LoVo (cell line): ENCODE results near the gene PELI1.

Source experiments
- DNase-seq: peaks from one replicate; pipeline ENCODE4 v3.0.0-alpha.2; 2016; ENCODE audit warnings: low spot score

PELI1 gene, protein sequence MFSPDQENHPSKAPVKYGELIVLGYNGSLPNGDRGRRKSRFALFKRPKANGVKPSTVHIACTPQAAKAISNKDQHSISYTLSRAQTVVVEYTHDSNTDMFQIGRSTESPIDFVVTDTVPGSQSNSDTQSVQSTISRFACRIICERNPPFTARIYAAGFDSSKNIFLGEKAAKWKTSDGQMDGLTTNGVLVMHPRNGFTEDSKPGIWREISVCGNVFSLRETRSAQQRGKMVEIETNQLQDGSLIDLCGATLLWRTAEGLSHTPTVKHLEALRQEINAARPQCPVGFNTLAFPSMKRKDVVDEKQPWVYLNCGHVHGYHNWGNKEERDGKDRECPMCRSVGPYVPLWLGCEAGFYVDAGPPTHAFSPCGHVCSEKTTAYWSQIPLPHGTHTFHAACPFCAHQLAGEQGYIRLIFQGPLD

DNA sequence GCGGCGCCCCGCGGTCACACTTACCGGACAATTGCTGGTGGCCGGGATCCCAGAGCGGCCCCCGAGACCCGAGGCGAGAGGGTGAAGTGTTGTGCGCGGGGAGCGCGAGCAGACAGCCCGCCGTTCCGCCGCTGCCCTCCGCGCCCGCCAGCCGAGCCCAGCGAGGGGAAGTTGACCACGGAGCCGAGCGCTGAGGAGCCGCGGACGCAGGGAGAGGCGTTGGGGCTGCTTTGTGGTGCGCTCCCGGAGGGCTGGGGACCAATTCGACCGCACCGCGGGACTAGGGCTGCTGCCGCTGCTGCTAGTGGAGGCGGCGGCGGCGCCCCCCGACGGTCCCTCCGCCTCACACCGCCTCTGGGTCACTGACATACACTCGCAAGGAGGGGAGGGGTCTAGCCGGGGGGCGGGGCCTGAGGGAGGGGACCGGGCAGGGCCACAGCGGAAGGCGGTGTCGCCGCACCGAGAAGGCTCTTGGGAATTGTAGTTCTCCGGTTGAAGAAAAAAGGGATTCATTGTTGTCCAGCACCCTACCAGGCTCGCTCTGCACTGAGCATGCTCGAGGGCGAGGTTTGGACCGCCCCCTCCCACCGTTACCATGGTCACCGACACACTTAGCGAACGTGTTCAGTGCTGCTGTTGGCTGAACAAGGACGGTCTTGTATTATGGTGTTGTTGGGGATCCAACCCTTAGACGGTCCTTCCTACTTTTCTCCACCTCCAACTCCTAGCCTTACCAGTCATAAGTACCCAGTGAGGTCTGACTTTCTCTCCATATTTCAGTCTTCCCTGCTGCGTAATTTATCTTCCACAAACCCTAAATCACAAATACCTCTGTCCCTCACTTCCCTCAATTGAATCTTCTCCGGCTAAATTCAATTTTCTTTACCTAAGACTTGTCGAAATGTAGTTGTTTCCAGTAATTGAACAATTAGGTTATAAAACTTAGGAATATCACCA, at the start of gene PELI1:
Gene PELI1, minus strand, starts transcription at position 364 of the 957 bp plus-strand sequence. CDS start 36,110 bp downstream, outside the sequence.
- peak; percentile 93 for DNase-seq

DNA sequence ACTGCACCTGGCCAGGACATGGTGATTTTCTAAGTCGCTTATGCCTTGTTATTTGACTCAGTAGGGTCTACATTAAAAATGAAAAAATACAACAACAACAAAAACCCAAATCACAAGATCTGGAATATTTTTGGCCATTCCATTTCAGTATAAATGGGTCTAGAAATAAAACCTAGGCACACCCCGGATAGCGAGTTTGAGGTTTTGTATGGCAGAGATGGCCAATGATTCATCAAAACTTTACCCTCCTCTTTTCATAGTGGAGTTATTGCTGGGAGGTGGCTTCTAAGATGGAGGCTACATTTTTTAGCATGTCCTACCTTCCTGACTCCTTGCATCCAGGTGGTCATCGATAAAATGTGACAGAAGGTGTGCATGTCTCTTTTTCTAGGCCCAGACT, 49.3 kb upstream of the PELI1 start:
- DNase-seq, result no peak

DNA sequence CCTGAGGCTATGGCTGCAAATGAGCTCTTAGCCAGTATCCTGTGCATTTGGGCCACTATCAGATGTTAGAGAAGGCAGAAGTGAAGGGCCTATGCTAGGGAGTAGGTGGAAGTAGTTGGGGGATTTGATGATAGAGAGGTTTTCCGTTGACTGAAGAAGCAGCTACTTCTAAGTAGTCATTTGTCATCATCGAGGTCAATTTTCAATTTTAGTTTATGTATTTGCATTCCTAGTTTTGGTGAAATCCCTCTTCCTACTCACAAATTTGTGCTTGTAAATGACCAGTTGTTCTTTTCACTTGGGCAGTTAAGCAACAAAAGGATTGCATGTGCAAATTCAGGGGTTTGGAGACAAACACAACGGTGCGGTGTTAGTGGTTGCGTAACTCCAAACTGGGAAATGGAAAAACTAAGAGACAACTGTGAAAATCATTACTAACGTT, 48.5 kb upstream of the PELI1 start:
- no peak for DNase-seq

DNA sequence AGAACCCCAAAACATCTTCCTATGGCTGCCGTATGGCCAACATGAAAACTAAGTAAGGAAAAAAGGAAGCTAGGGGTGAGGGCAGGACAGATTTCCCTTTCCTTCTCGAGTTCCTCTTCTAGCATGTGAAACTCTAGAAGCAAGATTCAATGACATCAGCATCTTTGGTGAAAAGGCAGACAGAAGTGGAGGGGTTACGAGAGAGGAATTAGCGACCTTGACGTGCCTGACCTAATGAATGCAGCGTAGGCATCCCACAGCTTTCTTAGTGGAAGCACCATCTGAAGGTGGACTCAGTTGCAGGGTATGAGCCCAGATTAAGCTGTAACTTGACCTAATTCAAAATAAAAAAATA, 47.9 kb upstream of the PELI1 start:
- no peak for DNase-seq

DNA sequence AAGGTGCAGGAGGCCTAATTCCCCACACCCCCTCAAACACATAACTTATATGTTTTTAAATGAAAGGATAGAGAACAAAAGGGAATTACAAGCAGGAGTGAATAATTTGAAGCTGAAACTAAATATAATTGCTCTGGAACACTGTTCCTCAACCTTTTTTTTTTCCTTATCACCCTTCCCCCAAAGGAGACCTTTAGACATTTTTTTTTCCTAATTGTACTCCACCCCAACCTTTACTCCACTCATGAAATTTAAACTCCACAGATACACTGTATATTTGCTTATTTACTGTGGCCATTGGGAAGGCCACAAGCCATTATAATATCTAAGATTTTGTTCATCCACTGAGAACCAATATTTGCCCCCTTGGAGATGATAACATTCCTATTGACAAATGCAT, 45.4 kb upstream of the PELI1 start:
- DNase-seq, result no peak

DNA sequence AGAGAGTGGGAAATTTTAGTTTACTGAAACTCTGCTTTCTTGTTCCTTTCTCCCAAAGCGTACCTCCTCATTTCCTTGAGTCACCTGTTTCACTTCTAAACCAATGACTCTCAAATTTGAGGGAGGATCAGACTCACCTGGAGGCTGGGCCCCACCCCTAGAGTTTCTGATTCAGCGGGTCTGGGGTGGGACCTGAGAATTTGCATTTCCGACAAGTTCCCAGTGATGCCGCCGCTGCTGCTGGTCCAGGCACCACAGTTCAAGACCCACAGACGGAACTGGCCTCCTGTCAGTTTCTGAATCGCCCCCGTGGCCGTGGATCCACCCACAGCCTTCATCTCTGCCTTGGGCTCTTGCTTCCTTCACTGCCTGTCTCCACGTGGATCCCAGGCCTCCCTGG, 44.9 kb upstream of the PELI1 start:
- no peak for DNase-seq

DNA sequence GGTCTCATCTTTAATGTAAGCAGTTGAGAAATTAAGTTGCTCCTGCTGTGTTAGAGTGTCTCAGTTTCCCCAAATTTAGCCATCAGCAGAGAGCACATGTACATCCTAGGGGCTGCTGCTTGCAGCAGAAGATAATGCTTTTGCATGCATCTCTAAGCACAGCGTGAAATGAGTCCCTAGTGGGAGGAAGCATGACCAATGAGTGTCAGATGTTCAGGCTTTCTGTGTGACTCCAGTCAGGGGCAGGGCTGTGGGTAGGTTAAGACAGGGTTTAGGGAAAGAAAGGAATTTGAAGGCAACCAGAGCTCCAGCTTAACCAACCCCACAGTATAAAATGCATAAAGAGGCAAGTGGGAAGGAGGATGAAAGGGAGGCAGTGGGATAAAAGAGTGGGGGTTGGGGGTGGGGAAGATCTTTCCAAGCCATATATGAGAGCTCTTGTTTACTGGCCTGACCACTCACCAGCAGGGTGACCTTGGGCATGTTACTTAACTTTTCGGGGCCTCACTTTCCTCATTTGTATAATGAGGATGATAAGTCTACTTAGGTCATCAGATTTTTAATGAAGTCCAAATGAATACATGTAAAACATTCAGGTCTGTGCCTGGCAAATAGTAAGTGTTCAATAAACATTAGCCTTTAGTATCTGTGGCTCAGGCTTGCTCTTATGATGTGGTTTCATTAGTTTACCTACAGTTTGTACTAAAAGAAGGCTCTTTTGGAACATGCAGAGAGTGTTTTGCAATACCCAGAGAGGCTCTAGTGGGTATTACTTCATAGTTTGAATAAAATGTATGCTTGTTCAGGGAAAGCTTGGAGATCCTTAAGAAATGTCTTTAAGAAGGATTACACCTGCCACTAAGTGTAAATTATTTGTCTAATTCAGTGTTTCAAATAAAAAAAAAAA, 42.7 kb upstream of the PELI1 start:
- DNase-seq, result no peak

DNA sequence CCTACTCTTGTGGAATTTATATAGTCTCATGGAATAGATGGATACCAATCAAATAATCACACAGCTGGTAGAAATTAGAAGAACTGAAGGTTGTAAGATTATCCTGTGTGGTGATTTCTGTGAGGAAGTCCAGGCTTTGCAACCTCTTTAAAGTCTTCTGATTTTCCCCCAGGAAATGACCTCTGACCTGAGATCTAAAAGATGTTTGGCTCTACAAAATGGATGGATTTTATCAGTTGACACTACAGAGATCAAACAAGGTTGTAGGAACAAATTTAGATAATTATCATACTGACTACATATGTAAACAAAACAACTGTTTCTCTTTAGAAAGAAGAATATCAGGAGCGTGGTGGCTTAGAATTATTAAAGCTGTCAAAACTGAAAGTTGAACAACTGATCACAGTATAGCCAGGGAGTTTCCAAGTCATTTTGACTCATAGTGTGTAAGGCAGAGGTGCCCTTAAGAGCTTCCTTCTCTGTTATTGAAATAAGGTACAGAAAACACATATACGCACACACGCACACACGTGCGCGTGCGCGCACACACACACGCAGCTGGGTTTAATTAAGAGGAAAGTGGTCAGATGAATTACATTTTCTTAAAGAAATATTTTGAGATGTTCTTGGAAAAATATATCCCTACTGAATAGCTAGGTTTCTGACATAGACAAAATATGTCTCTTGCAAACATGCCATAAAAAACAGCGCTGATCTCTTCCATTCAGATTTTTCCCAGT, 35.5 kb upstream of the PELI1 start:
- no peak for DNase-seq

DNA sequence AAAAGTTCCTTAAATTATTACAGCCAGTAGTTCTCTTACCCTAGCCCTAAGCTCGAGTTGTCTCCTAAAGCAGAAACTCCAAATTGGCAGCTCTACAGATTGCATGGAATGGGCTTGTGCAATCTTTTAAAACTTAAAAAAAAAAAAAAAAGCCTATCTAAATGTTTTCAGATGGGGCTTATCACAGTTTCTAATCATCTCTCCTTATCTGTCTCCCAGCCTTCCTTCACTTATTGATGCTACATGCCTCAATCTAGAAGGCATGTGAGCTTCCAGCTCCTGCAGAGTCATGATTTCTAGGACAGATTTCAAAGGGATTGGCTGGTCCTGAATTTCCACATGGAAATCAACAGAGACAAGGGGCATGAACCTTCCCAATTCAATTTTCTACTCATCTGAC, 33.1 kb upstream of the PELI1 start:
- DNase-seq, result no peak

DNA sequence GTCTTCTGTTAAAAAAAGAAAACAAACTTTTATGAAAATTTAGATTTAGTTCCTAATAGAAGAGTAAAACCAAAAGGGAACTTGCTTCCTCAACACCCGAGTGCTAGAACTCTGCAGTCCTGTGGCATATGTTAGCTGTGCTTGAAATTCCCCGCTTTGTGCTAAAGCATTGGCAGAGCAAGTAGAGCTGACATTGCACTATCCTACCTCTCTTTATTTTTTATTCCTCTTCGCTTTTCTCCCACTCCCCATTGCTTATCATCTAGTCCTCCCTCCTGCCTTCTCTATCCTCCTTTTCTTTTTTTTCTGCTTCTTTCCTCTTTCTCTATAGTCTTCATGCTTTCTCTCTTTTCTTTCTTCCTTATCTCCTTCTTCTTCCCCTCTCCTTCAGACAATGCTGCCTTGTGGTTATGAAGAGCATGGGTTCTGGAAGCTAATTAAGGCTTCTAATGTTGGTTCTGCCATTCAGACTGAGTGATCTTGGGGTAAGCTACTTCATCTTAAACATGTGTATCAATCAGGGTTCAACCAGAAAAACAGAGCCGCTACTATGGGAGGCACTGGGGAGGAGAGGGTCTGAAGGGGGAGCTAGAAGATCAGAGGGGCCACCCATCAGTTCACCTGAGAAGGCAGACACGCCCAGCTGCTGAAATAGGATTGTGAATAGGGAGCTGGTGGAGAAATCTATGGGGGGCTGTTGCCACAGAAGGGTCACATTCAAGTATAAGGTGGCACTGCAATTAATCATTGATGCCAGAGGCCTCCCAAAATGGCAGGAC, 31.4 kb upstream of the PELI1 start:
- no peak for DNase-seq

DNA sequence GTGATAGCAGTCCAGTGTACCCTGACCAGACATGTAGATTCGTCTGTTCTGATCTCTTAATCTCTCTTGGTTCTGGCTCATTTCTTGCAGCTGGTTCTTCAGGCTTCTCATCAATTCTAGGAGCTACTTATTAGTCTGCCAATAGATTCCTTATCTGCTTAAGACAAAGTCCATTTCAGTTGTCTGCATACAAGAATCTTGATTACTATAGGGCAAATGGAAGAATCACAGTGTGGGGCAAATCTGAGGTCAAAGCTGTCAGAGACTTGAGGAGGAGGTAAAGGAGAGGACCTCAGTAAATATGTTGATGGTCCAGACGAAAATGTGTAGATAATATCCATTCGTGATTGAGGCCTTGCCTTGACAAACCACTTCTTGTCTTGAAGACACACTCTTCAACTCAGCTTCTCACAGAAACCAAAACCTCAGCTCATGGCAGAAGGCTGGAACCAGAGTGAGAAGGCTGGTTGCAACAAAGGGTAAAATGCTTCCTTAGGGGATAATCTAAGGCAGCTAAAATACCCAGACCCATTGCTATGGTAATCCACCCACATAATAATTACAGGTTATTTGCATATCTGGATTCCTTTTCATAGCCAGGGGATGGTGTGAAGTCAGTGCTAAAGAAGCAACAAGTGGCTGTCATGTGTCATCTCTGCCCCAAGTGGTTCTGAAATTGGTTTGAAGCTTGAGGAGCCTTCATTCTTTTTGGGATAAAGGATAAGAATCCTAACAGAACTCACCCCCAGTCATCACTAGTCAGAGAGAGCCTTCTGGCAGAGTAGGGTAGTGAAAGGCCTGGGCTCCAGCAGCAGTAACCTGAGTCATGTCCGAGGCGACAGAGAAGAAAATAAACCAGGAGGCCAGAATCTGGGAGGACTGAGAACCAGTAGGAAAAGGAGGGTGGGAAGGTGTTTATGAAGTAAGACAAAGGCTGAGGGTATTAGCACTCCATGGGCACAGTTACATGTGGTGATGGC, 29.2 kb upstream of the PELI1 start:
- DNase-seq, result no peak

DNA sequence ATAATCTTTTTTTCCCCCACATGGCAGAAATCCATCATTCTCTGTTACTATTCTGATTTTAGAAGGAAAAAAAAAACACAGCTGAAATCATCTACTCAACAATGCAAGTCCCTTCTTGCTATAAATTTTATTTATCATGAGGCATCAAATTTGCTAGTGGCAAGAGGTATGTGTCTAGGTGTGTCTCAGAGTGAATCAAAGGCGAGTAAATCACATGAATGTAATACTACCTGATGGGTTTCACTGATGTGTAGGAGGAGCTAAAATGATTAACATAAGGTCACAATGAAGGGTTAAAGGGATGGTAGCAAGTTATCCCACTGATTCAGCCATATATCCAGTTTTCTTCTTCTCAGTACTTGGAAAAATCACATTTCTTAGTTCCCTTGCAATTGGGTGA, 24.5 kb upstream of the PELI1 start:
- DNase-seq, result no peak

DNA sequence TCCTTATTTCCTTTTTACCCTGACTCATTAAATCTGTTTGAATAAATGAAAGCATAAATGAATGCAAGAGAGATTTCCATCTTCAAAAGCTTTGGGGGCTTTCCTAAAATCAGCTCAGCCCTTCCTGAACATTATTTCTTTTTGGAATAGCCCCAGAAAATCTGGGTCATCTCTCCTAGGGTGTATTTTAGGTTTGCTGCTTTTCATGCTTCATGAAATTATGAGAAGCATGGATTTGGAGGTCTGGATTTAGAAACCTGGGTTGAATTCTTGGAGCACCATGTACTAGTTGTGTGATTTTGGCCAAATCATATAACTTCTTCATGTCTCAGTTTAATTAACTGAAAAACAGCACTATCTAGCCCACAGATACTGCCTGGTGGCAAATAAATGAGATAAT, 24.0 kb upstream of the PELI1 start:
- no peak for DNase-seq

DNA sequence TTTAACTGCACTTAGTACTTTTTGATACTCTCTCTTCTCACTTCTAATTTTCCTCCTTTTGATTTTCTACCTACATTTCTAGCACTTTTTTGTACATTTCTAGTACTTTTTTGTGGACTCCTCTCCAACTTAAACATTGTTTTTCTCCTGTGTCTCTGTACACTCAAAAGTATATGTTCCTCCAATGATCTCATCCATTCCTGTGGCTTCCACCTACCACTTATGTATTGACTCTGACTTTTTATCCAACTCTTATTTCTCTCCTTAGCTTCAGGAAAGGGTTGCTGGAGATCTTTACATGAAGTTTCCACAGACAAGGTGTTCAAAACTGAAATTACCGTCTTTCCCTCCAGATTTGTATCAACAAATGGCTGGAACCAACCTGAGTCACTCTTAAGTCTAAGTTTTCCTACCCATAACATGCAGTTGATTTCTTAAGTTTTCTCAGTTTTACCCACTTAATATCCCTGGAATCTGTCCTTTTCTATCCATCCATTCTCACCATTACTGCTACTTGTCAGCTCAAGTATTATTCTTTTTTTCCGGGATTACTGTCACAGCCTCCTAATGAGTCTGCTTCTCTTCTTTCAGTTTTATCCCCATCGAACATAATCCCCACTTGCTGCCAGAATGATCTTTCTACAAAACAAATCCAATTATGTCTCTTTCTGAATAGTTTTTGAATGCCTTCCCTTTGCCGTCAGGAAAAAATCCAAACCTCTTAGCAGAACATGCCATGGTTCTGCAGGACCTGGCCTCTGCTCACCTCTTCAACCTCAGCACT, 22.6 kb upstream of the PELI1 start:
- DNase-seq, result no peak

DNA sequence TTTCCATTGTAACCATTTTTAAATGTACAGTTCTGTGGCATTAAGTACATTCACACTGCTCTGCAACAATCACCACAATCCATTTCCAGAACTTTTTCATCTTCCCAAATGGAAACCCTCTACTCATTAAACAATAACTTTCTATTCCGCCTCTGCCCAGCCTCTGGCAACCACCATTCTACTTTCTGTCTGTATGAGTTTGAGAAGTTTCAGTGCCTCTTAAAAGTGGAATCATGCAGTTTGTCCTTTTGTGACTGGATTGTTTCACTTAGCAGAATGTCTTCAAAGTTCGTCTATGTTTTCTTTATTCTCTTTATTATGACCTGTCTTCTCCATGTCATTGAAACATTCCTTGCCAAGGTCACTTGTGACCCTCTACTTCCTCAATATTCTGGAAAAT, 22.0 kb upstream of the PELI1 start:
- no peak for DNase-seq

DNA sequence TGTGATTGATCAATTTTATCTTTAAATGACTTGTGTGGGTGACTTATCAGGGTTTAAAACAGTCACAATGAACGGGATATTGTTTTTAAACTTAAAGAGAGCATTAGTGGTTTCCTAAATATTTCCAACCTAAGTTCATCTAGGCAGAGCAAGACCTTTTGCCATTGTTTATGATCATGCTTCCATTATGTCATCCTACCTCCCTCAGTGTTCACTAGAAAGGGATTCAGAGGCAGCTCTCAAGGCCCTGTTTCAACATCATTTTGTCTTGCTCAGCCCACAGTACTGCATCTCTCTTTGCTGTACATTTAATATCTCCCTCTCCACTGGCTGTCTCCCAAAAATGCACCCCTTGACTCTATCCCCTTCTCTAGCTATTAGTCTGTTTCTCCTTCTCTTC, 21.5 kb upstream of the PELI1 start:
- no peak for DNase-seq

DNA sequence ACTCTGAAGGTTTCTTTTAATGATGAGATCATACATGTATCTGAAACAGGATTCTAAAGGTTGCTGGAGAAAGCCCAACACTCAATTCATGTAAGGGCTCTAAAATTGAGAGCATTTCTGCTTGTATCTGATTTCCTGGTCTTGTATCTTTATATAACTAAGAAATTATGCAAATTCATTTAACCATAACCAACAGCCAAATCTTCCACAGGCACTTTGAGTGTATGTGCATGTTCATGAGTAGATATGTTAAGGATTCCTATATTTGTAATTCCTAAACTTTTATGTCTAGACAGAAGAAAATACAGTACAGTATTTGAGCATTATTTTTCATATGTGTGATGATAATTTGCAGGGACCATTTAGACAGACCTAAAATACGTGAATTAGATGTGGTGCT, 20.4 kb upstream of the PELI1 start:
- no peak for DNase-seq

DNA sequence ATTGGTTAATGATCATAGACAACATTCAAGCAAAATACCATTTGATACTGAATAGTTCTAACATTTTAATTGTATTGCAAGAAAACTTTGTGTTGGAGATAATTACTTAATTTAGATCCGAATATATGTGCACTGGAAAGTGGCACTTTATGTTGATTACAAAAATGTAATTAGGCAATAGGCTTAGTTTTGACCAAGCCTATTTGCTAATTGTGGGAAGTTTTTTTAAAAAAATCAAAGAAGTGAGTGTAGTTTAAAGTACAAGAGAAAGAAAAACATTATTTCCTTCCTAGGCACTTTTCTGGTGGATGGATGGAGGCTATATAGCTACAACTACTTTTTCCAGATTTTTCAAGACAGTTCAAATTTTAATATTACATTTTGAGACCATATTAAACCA, 18.3 kb upstream of the PELI1 start:
- DNase-seq, result no peak

DNA sequence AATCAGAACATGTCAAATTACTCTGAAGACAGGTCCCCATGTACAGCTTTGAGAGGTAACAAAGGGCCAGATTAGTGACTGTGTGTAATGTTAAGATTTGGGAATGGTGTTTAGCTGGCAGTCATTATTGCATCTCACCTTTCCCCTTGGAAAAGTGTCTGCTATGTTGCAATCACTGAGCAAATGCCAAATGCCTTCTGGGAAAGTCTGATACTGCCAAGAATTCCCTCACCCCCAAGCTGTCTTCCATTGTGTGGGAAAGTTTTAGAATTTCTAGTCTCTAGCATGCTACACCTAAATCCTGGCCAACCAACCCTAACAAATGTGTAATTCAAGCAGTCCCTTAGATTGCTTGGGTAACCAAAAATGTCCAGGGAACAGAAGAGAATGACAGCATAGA, 13.6 kb upstream of the PELI1 start:
- DNase-seq, result no peak
